HUES64 (cell line): Measurements from ENCODE around the gene GPC6.

Experiments used
- H3K27ac ChIP-seq: 2 replicates; pipeline ENCODE4 v1.7.0; 2013; ENCODE audit warnings: low read depth, low read length, inconsistent platforms
- H3K27me3 ChIP-seq: 2 replicates; pipeline ENCODE4 v1.6.1; 2013; ENCODE audit warnings: mild to moderate bottlenecking, low read length; ENCODE audit not compliant: insufficient read depth
- H3K36me3 ChIP-seq: 2 replicates; pipeline ENCODE4 v1.6.1; 2013; ENCODE audit warnings: mild to moderate bottlenecking, low read length; ENCODE audit not compliant: insufficient read depth
- H3K4me1 ChIP-seq: 2 replicates; pipeline ENCODE4 v1.6.1; 2013; ENCODE audit warnings: mild to moderate bottlenecking, low read length, moderate library complexity; ENCODE audit not compliant: insufficient read depth
- H3K4me3 ChIP-seq: 2 replicates; pipeline ENCODE4 v1.5.1; 2013; ENCODE audit warnings: mild to moderate bottlenecking, low read length, moderate library complexity
- H3K9ac ChIP-seq: 2 replicates; pipeline ENCODE4 v1.6.1; 2013; ENCODE audit warnings: mild to moderate bottlenecking, low read depth, low read length
- H3K9me3 ChIP-seq: 2 replicates; pipeline ENCODE4 v1.6.1; 2013; ENCODE audit warnings: low read depth, low read length; ENCODE audit not compliant: insufficient read depth
- WGBS: fragments of 150-250, 120-280 bp; methylation state at CpG from one replicate; pipeline ENCODE4 v1.1.7; 2013; ENCODE audit warnings: missing lambda C conversion rate; 5-methylcytosine and 5-hydroxymethylcytosine counted together

Gene GPC6

GRCh38 chr13:94119360-94119936 is 892.8 kb downstream of the GPC6 start:
- Histone ChIP-seq H3K9me3 (no peaks in the 10 kb centered on the region), H3K4me1 (peaks cover 16% of the 10 kb centered on the region; the same call in 1 of the 2 replicates), H3K4me3 (no peak overlapping the region), H3K27ac (no peak overlapping the region), H3K36me3 (no peaks in the 10 kb centered on the region), H3K27me3 (no peaks in the 10 kb centered on the region), H3K9ac (no peak overlapping the region)
- WGBS = 82% methylated on average over 4 of the region's 7 CpGs

GRCh38 chr13:94120878-94121277 is 894.3 kb downstream of the GPC6 start:
- WGBS = 52% methylated on average over 2 of the region's 2 CpGs
- H3K9ac ChIP-seq = no peak overlapping the region
- no peaks in the 10 kb centered on the region for H3K36me3 ChIP-seq
- H3K9me3 ChIP-seq = no peaks in the 10 kb centered on the region
- H3K27ac ChIP-seq = no peak overlapping the region
- no peak overlapping the region for H3K4me3 ChIP-seq
- peaks cover 13% of the 10 kb centered on the region; the same call in 1 of the 2 replicates for H3K4me1 ChIP-seq
- no peaks in the 10 kb centered on the region for H3K27me3 ChIP-seq

GRCh38 chr13:94121686-94122085 is 895.1 kb downstream of the GPC6 start:
- Histone ChIP-seq H3K4me3 (no peak overlapping the region), H3K9ac (no peak overlapping the region), H3K4me1 (peaks cover 13% of the 10 kb centered on the region; the same call in 1 of the 2 replicates), H3K9me3 (no peaks in the 10 kb centered on the region), H3K27ac (no peak overlapping the region), H3K27me3 (no peaks in the 10 kb centered on the region), H3K36me3 (no peaks in the 10 kb centered on the region)
- WGBS = 96% methylated on average over 1 of the region's 1 CpG

GRCh38 chr13:94122300-94122915 is 895.8 kb downstream of the GPC6 start:
- Histone ChIP-seq H3K9ac (no peak overlapping the region), H3K36me3 (no peaks in the 10 kb centered on the region), H3K4me3 (no peak overlapping the region), H3K4me1 (peaks cover 13% of the 10 kb centered on the region; the same call in 1 of the 2 replicates), H3K9me3 (no peaks in the 10 kb centered on the region), H3K27ac (no peak overlapping the region), H3K27me3 (no peaks in the 10 kb centered on the region)
- 92% methylated on average over 2 of the region's 4 CpGs for WGBS

GRCh38 chr13:94123557-94123956 is 897.0 kb downstream of the GPC6 start:
- 82% methylated on average over 1 of the region's 1 CpG for WGBS
- Histone ChIP-seq H3K9me3 (no peaks in the 10 kb centered on the region), H3K27ac (no peak overlapping the region)

GRCh38 chr13:94128430-94128829 is 901.8 kb downstream of the GPC6 start:
- 84% methylated on average over 4 of the region's 4 CpGs for WGBS
- no peak overlapping the region for H3K27ac ChIP-seq
- no peak overlapping the region for H3K9ac ChIP-seq
- no peaks in the 10 kb centered on the region for H3K9me3 ChIP-seq
- no peaks in the 10 kb centered on the region for H3K27me3 ChIP-seq
- H3K4me3 ChIP-seq = no peak overlapping the region
- peaks cover 3% of the 10 kb centered on the region; the same call in 1 of the 2 replicates for H3K4me1 ChIP-seq
- no peaks in the 10 kb centered on the region for H3K36me3 ChIP-seq

More at GRCh38 chr13:94123557-94123956, 897.0 kb downstream of the GPC6 start:
- Histone ChIP-seq H3K4me3 (no peak overlapping the region), H3K9ac (no peak overlapping the region), H3K36me3 (no peaks in the 10 kb centered on the region), H3K4me1 (peaks cover 13% of the 10 kb centered on the region; the same call in 1 of the 2 replicates), H3K27me3 (no peaks in the 10 kb centered on the region)

GRCh38 chr13:94129490-94129894 is 902.9 kb downstream of the GPC6 start:
- Histone ChIP-seq H3K27ac (no peak overlapping the region), H3K27me3 (no peaks in the 10 kb centered on the region), H3K36me3 (no peaks in the 10 kb centered on the region), H3K9ac (no peak overlapping the region), H3K9me3 (no peaks in the 10 kb centered on the region), H3K4me1 (no peaks in the 10 kb centered on the region), H3K4me3 (no peak overlapping the region)
- 97% methylated on average over 2 of the region's 2 CpGs for WGBS

GRCh38 chr13:94138831-94139230 is 912.2 kb downstream of the GPC6 start:
- Histone ChIP-seq H3K36me3 (no peaks in the 10 kb centered on the region), H3K4me1 (peaks cover 29% of the 10 kb centered on the region), H3K27ac (no peak overlapping the region), H3K4me3 (no peak overlapping the region), H3K9ac (no peak overlapping the region), H3K27me3 (peaks cover 82% of the 10 kb centered on the region), H3K9me3 (no peaks in the 10 kb centered on the region)
- WGBS = 85% methylated on average over 4 of the region's 4 CpGs

- Histone ChIP-seq H3K36me3 (no peaks in the 10 kb centered on the region), H3K4me1 (peaks cover 35% of the 10 kb centered on the region), H3K9ac (no peak overlapping the region), H3K27ac (no peak overlapping the region), H3K27me3 (peaks cover 89% of the 10 kb centered on the region), H3K4me3 (no peak overlapping the region), H3K9me3 (no peaks in the 10 kb centered on the region)
- WGBS = 92% methylated on average over 1 of the region's 1 CpG
Observed at GRCh38 chr13:94139393-94139995, 912.9 kb downstream of the GPC6 start.

GRCh38 chr13:94140027-94140426 is 913.4 kb downstream of the GPC6 start:
- Histone ChIP-seq H3K9me3 (no peaks in the 10 kb centered on the region), H3K4me3 (no peak overlapping the region), H3K27me3 (peaks cover 94% of the 10 kb centered on the region), H3K4me1 (peaks cover 35% of the 10 kb centered on the region), H3K27ac (no peak overlapping the region), H3K36me3 (no peaks in the 10 kb centered on the region), H3K9ac (no peak overlapping the region)
- no CpG with 5 or more reads among the region's 2 CpGs for WGBS

GRCh38 chr13:94140511-94140910 is 913.9 kb downstream of the GPC6 start:
- 43% methylated on average over 2 of the region's 2 CpGs for WGBS
- peaks cover 96% of the 10 kb centered on the region for H3K27me3 ChIP-seq
- H3K9me3 ChIP-seq = no peaks in the 10 kb centered on the region
- peaks cover 35% of the 10 kb centered on the region for H3K4me1 ChIP-seq
- H3K4me3 ChIP-seq = no peak overlapping the region
- no peak overlapping the region for H3K27ac ChIP-seq
- H3K36me3 ChIP-seq = no peaks in the 10 kb centered on the region
- no peak overlapping the region for H3K9ac ChIP-seq
